DND-41 (cell line): ENCODE measurements around the gene AP2A2.

Experiments used
- EZH2 ChIP-seq: IDR thresholded peaks from 3 replicates; pipeline ENCODE4 v1.6.1; 2012; ENCODE audit warnings: borderline replicate concordance, low read depth, mild to moderate bottlenecking, moderate library complexity, low read length, inconsistent platforms; ENCODE audit not compliant: severe bottlenecking
- TF ChIP-seq, protein P1 (sequence below): IDR thresholded peaks from 2 replicates; pipeline ENCODE4 v1.5.1; 2012; ENCODE audit warnings: borderline replicate concordance, low read length, moderate library complexity, mild to moderate bottlenecking; ENCODE audit not compliant: poor library complexity, severe bottlenecking; ENCODE audit errors: extremely low read depth

DNA sequence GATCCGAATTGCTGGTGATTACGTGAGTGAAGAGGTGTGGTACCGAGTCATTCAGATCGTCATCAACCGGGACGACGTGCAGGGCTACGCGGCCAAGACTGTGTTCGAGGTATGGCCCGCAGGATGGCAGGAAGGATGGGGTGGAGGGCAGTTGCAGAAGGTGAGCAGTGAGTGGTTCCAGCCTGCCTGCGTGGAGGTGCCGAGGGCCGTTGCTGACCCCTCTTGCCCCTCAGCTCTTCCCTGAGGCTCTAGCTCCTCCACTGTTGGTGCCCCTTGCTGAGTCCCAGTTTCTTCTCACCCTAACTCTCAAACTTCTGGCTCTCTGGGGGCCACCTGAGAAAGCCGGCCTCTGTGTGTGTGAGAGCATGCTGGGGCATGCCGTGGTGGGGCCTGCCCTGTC lies 66.9 kb downstream of the AP2A2 start:
- TF ChIP-seq, protein P1, sequence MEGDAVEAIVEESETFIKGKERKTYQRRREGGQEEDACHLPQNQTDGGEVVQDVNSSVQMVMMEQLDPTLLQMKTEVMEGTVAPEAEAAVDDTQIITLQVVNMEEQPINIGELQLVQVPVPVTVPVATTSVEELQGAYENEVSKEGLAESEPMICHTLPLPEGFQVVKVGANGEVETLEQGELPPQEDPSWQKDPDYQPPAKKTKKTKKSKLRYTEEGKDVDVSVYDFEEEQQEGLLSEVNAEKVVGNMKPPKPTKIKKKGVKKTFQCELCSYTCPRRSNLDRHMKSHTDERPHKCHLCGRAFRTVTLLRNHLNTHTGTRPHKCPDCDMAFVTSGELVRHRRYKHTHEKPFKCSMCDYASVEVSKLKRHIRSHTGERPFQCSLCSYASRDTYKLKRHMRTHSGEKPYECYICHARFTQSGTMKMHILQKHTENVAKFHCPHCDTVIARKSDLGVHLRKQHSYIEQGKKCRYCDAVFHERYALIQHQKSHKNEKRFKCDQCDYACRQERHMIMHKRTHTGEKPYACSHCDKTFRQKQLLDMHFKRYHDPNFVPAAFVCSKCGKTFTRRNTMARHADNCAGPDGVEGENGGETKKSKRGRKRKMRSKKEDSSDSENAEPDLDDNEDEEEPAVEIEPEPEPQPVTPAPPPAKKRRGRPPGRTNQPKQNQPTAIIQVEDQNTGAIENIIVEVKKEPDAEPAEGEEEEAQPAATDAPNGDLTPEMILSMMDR, result no peak
- no peak for TF ChIP-seq EZH2
